ENCODE data around the gene CYP46A1.
"Not testable (repeated sequence)": the region's sequence is repeated elsewhere in the genome, so short reads cannot be mapped to it uniquely, and the experiment has no call there.

CYP46A1 gene

DNA sequence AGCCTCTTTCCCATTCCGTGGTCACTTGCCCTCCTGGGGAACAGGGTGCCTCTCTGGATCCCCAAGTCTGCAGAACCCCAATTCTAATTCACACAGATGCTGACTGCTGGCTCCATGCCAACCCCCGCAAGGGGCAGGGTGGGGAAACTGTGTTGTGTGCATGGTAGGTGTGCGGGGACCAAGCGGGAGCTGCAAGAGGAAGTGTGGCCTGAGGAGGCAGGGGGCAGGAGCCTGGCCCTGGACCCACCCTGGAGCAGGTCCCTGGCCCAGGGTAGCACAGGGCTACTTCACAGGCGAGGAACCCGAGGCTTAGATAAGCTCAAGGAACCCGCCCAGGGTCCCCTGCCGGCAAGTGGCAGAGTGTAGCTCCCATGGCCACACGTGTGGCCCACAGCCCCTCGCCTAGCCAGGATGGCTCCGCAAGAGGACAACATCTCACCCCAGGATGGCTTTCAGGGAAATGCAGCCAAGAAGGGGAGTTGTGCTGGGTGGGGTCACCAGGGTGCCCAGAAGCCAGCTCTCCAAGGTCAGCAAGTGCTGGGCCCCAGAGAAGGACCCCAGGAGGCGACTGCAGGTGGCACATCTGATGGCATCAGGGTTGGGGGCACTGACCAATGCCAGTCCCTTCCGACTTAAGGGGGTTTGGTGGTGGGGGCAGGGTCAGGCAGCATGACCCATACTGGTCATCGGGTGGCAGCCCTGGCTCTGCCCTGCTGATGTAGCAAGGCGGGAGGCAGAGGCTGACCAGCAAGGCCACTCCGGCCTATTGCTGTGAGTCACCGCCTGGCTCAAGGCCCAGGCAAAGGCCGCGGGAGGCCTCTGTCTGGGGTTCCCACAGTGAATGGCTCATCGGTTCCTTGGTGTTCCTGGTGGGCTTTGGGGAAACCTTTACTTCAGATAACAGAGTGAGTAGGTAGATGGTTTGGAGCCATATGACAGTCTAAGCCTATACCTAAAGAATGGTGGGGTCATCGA is 71.8 kb downstream of the CYP46A1 start:
- no peak overlapping the region for H3K4me3 ChIP-seq (ENCODE audit: low read length)

DNA sequence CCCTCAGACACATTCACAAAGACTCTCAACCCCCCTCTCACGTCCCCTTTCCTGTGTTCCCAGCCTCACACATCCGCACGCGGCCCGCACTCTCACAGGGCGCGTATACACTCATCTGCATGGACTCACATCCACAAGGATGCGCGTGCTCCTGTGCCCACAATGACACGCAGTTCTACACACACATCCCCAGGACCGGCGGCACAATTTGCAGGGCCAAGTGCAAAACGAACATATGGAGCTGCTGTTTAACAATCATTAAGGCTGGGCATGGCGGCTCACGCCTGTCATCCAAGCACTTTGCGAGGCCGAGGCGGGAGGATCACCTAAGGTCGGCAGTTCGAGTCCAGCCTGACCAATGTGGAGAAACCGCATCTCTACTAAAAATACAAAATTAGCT is 72.7 kb downstream of the CYP46A1 start:
- no peak overlapping the region for H3K4me3 ChIP-seq (ENCODE audit: low read length)
- no peak for TF ChIP-seq ZNF274 (IDR thresholded peaks at IDR 0.05; ENCODE audit: low read depth, low read length)

More for the DNA sequence above, 71.8 kb downstream of the CYP46A1 start:
- TF ChIP-seq ZNF274 (IDR thresholded peaks at IDR 0.05; ENCODE audit: low read depth, low read length), result no peak

- no peak overlapping the region for H3K4me3 ChIP-seq (ENCODE audit: low read length)
- TF ChIP-seq ZNF274 (IDR thresholded peaks at IDR 0.05; ENCODE audit: low read depth, low read length), result no peak
Observed at GRCh38 chr14:99757331-99758070, 73.4 kb downstream of the CYP46A1 start.

DNA sequence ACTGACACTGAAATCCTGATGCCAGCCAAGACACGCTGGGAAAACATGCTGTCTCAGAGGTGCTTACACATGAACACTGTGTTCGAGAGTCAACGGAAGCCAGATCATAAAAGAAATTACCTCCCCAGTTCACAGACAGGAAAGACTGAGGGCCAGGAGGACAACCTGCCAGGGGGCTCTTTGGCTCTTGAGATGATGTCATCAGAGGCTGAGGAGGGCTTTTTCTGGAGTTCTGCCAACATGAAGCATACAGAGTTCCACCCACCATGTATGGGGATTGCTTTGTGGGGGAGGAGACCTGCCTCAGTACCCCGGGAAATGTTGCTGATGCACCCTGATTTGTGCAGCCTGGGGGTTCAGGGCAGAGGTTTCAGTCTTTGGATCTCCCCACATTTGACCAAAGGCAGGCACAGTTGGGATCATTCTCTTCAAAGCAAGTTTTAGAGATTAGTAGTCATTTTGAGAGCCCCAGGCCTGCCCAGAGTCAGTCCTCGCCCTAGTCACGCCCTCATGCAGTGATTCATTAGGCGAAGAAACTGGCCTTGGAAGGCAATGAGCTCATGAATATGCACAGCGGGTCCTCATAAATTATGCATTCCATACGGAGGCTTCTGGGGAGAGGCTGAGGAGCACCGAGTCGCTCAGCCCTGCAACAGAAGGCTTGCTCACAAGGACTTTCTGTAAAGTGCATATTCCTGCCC is 74.2 kb downstream of the CYP46A1 start:
- no peak for TF ChIP-seq ZNF274 (IDR thresholded peaks at IDR 0.05; ENCODE audit: low read depth, low read length)

GRCh38 chr14:99758872-99759545 is 74.9 kb downstream of the CYP46A1 start:
- no peak overlapping the region for H3K4me3 ChIP-seq (ENCODE audit: low read length)
- TF ChIP-seq ZNF274 (IDR thresholded peaks at IDR 0.05; ENCODE audit: low read depth, low read length), result no peak

More for the DNA sequence above, 74.2 kb downstream of the CYP46A1 start:
- no peak overlapping the region for H3K4me3 ChIP-seq (ENCODE audit: low read length)

- no peak overlapping the region for H3K4me3 ChIP-seq (ENCODE audit: low read length)
- no peak for TF ChIP-seq ZNF274 (IDR thresholded peaks at IDR 0.05; ENCODE audit: low read depth, low read length)
Observed at GRCh38 chr14:99759546-99759925, 75.4 kb downstream of the CYP46A1 start.

- TF ChIP-seq ZNF274 (IDR thresholded peaks at IDR 0.05; ENCODE audit: low read depth, low read length), result no peak
Observed at GRCh38 chr14:99760817-99761216, 76.7 kb downstream of the CYP46A1 start.

GRCh38 chr14:99762911-99763310 is 78.8 kb downstream of the CYP46A1 start:
- H3K4me3 ChIP-seq (ENCODE audit: low read length), result not testable (repeated sequence)

More at GRCh38 chr14:99760817-99761216, 76.7 kb downstream of the CYP46A1 start:
- H3K4me3 ChIP-seq (ENCODE audit: low read length), result no peak overlapping the region

DNA sequence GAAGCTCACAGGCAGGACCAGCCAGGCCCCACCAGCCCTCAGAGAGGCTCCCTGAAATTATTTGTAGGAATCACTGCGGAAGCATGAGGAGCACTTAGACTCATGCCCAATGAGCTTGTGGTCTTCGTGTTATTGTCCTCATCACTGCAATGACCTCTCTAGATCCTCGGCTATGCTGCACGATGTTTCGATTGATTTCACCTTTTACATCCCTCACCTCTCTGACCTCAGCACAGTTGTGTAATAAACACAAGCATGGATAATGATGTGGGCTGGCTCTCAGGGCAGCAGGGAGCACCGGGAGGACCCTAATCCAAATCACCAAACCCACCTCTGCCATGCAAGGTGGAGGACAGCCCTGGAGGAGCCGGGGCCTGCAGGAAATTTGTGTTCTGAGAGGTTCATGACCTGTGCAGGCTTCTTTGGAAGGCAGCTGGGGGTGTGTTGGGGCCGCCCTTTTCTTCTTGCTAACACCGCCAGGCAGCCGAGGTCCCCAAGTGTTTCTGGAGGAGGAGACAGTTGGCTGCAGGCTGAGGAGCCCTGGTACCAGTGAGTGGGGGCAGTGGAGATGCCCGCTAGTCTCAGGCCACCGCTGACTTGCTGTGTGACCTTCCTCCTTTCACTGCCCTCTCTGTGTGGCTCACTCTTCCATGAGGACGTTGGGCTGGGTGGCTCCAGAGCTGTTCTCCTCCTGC is 79.6 kb downstream of the CYP46A1 start:
- TF ChIP-seq ZNF274 (IDR thresholded peaks at IDR 0.05; ENCODE audit: low read depth, low read length), result no peak
- no peak overlapping the region for H3K4me3 ChIP-seq (ENCODE audit: low read length)

DNA sequence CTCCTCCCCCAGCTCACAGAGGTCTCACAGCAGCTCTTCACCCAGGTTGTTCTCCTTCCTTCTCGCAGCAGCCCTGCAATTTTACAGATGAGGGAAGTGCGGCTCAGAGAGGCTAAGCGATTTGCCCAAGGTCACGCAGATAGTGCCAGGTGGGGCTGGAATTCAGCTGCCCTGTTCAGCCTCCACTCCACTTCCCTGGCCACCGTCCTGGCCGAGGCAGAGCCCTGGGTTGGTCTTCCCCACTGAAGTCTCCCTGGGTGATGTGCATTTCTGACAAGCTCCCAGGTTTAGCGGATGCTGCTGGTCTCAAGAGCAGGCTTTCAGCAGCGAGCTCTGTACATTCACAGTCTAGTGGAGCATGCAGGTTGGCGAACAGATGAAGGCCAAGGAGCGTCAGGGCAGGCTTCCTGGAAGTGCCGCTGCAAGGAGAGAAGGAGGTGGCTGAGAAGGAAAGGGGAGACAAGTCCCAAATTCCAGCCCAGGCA is 80.2 kb downstream of the CYP46A1 start:
- no peak for TF ChIP-seq ZNF274 (IDR thresholded peaks at IDR 0.05; ENCODE audit: low read depth, low read length)
- no peak overlapping the region for H3K4me3 ChIP-seq (ENCODE audit: low read length)

- no peak overlapping the region for H3K4me3 ChIP-seq (ENCODE audit: low read length)
- TF ChIP-seq ZNF274 (IDR thresholded peaks at IDR 0.05; ENCODE audit: low read depth, low read length), result no peak
Observed at GRCh38 chr14:99768381-99768780, 84.3 kb downstream of the CYP46A1 start.

DNA sequence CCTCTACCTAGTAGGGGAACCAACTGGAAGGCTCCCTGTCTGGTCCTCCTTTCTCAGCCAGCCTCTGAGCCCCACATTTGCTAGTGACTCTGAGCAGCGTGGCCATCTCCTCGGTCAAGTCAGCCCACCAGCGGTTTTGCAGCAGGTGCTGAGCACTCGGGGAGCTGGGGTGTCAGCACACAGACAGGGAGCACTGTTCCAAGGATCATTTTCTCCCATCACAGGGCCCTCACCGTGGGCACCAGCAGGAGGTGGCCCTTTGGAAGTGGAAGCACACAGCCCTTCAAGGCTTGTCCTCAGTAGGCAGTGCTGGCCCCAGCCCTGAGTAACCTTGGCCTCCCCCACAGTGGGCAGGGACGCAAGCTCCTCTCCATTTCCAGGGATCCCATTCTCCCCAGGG is 85.0 kb downstream of the CYP46A1 start:
- no peak for TF ChIP-seq ZNF274 (IDR thresholded peaks at IDR 0.05; ENCODE audit: low read depth, low read length)
- no peak overlapping the region for H3K4me3 ChIP-seq (ENCODE audit: low read length)

- no peak for TF ChIP-seq ZNF274 (IDR thresholded peaks at IDR 0.05; ENCODE audit: low read depth, low read length)
Observed at GRCh38 chr14:99769799-99770198, 85.7 kb downstream of the CYP46A1 start.

More at GRCh38 chr14:99769799-99770198, 85.7 kb downstream of the CYP46A1 start:
- H3K4me3 ChIP-seq (ENCODE audit: low read length), result no peak overlapping the region

Measured in GM08714 (cell line).